A549 (cell line): ENCODE data around the gene RPL21. TPM values are rescaled to one million over a fixed set of nuclear protein-coding genes. Genes with fewer than 3 reads are reported as not detected.

Experiments
- ATAC-seq, 2 experiments: fragments of 200-7000 bp in 1 of 2; fragments of >200 bp in 1 of 2; cut with Nextera tagmentation in 1 of 2; cut with Tn5 transposase in 1 of 2; 3 replicates each; pipeline versions ENCODE4 v1.8.0 to v1.9.1; 2018 to 2020; ENCODE audit warnings: mild to moderate bottlenecking in 1 of 2, moderate library complexity in 1 of 2
- CTCF ChIA-PET: fragments of 300-600 bp; sonication (Branson Sonifier 250); formaldehyde crosslinking; extraction: SDS; loops from one replicate; lab custom pipeline; 2021; ENCODE audit warnings: antibody characterized with exemption, inconsistent platforms; lab: Yijun Ruan, JAX
- POLR2A ChIA-PET: fragments of 350-600 bp; formaldehyde crosslinking; extraction: SDS; loops from one replicate; lab custom pipeline; 2021; ENCODE audit warnings: antibody characterized with exemption, inconsistent platforms; lab: Yijun Ruan, JAX
- DNase-seq, 2 experiments: peaks; one replicate each; pipeline versions ENCODE4 v3.0.0 to v3.0.0-alpha.2; 2011 to 2016; ENCODE audit warnings: low read depth in 1 of 2, low spot score in 1 of 2
- FAIRE-seq: peaks from 2 replicates; lab custom pipeline; 2011; peaks lifted over from hg19 to GRCh38; lab: Jason Lieb, UNC
- H3K27ac ChIP-seq, 2 experiments: fragments of >200 bp; sonication (Bioruptor Twin); formaldehyde crosslinking; 3 replicates each; pipeline ENCODE4 v1.5.1; 2016 to 2017
- H3K4me1 ChIP-seq: fragments of >200 bp; sonication (Bioruptor Twin); formaldehyde crosslinking; 3 replicates; pipeline ENCODE4 v1.6.1; 2016
- H3K4me2 ChIP-seq: fragments of >200 bp; sonication (Bioruptor Twin); formaldehyde crosslinking; 3 replicates; pipeline ENCODE4 v1.6.1; 2016
- H3K4me3 ChIP-seq: fragments of >200 bp; sonication (Bioruptor Twin); formaldehyde crosslinking; 3 replicates; pipeline ENCODE4 v1.5.1; 2016
- H3K9me3 ChIP-seq: fragments of >200 bp; sonication (Bioruptor Twin); formaldehyde crosslinking; 3 replicates; pipeline ENCODE4 v1.6.1; 2016
- BCL3 ChIP-seq: fragments of >200 bp; sonication (Bioruptor Twin); formaldehyde crosslinking; IDR thresholded peaks from 3 replicates; pipeline ENCODE4 v1.6.1; 2016
- CEBPB ChIP-seq, 2 experiments: fragments of >200 bp in 1 of 2; sonication (Bioruptor Twin) in 1 of 2; formaldehyde crosslinking in 1 of 2; IDR thresholded peaks; 2 replicates each; pipeline ENCODE4 v1.6.1; 2012 to 2016
- EHF ChIP-seq: fragments of 250-450 bp; sonication (Bioruptor Pico); IDR thresholded peaks from 2 replicates; pipeline ENCODE4 v1.5.0; 2020; ENCODE audit warnings: mild to moderate bottlenecking
- ELK1 ChIP-seq: fragments of 150-350 bp; IDR thresholded peaks from 2 replicates; pipeline ENCODE4 v1.6.1; 2014; ENCODE audit warnings: low read depth, mild to moderate bottlenecking, low read length
- EP300 ChIP-seq, 2 experiments: fragments of >200 bp; sonication (Bioruptor Twin); formaldehyde crosslinking; IDR thresholded peaks; 2 replicates in 1 of 2; 3 replicates in 1 of 2; pipeline ENCODE4 v1.6.1; 2016 to 2017
- ESRRA ChIP-seq: fragments of 150-350 bp; IDR thresholded peaks from 2 replicates; pipeline ENCODE4 v1.6.1; 2014; ENCODE audit warnings: mild to moderate bottlenecking, low read length, borderline replicate concordance
- FOSL2 ChIP-seq, 2 experiments: fragments of 450-650 bp in 1 of 2; fragments of >200 bp in 1 of 2; sonication (Bioruptor Twin) in 1 of 2; formaldehyde crosslinking; IDR thresholded peaks; 2 replicates each; pipeline versions ENCODE4 v1.5.0 to v1.6.1; 2016 to 2020; ENCODE audit warnings: mild to moderate bottlenecking in 1 of 2, moderate library complexity in 1 of 2
- GATA3 ChIP-seq: IDR thresholded peaks from 2 replicates; pipeline ENCODE4 v1.6.1; 2012; ENCODE audit warnings: borderline replicate concordance
- HDAC2 ChIP-seq: fragments of 200-600 bp; sonication (generic); IDR thresholded peaks from 2 replicates; pipeline ENCODE4 v1.6.1; 2016
- HMGXB4 ChIP-seq: fragments of 250-450 bp; sonication (Bioruptor Pico); IDR thresholded peaks from 2 replicates; pipeline ENCODE4 v1.5.0; 2021; ENCODE audit warnings: mild to moderate bottlenecking, moderate library complexity, borderline replicate concordance
- JUN ChIP-seq, 2 experiments: fragments of >200 bp; sonication (Bioruptor Twin); formaldehyde crosslinking; IDR thresholded peaks; 2 replicates in 1 of 2; 3 replicates in 1 of 2; pipeline ENCODE4 v1.6.1; 2016 to 2017
- MAX ChIP-seq: IDR thresholded peaks from 2 replicates; pipeline ENCODE4 v1.6.1; 2012
- MYC ChIP-seq: IDR thresholded peaks from 2 replicates; pipeline ENCODE4 v1.6.1; 2012; ENCODE audit warnings: mild to moderate bottlenecking, inconsistent platforms, low read length, improper control_type of control experiment, borderline replicate concordance
- NFE2L2 ChIP-seq: fragments of 150-350 bp; conservative IDR thresholded peaks from 2 replicates; pipeline ENCODE4 v1.6.1; 2014; ENCODE audit warnings: low read length
- PHF8 ChIP-seq: fragments of 200-600 bp; sonication (generic); IDR thresholded peaks from 2 replicates; pipeline ENCODE4 v1.6.1; 2016; ENCODE audit warnings: low read depth, mild to moderate bottlenecking, antibody characterized with exemption, moderate library complexity, borderline replicate concordance
- POLR2A ChIP-seq: IDR thresholded peaks from 2 replicates; pipeline ENCODE4 v1.6.1; 2012; ENCODE audit warnings: mild to moderate bottlenecking, low read length
- POLR2AphosphoS2 ChIP-seq: conservative IDR thresholded peaks from 2 replicates; pipeline ENCODE4 v1.6.1; 2012; ENCODE audit warnings: low read length, improper control_type of control experiment, inconsistent platforms
- SMC3 ChIP-seq: fragments of >200 bp; sonication (Bioruptor Twin); formaldehyde crosslinking; IDR thresholded peaks from 3 replicates; pipeline ENCODE4 v1.6.1; 2018; ENCODE audit warnings: inconsistent platforms
- ZNF302 ChIP-seq: fragments of 250-450 bp; sonication (Bioruptor Pico); IDR thresholded peaks from 2 replicates; pipeline ENCODE4 v1.9.0; 2021; ENCODE audit warnings: inconsistent platforms, mild to moderate bottlenecking, moderate library complexity
- WGBS: methylation state at CpG from one replicate; pipeline ENCODE4 v1.1.6; 2017; ENCODE audit errors: missing lambda C conversion rate; 5-methylcytosine and 5-hydroxymethylcytosine counted together
- polyA minus RNA-seq: library from RNA; depleted of rRNA, polyadenylated mRNA; stranded (reverse); fragments of >200 nt; gene quantifications from 2 replicates; pipeline ENCODE4 v1.2.3, GENCODE V29; 2011; rRNA and poly(A)+ RNA removed
- polyA plus RNA-seq, 4 experiments: library from polyadenylated mRNA; depleted of rRNA in 3 of 4; stranded (reverse); fragments of >200 nt; fragmentation: RNase III in 1 of 4; extraction: RNeasy Plus Mini Kit Qiagen cat#74134 plus additional on column Dnase treatment in 1 of 4; gene quantifications; 2 replicates in 3 of 4; 3 replicates in 1 of 4; pipeline ENCODE4 v1.2.3, GENCODE V29; 2011 to 2017
- TF ChIP-seq, protein P1 (sequence below): fragments of 200-600 bp; sonication (generic); IDR thresholded peaks from 2 replicates; pipeline ENCODE4 v1.6.1; 2016; ENCODE audit warnings: antibody characterized with exemption, mild to moderate bottlenecking, moderate library complexity
- TF ChIP-seq, protein P2 (sequence below): fragments of >200 bp; sonication (Bioruptor Twin); formaldehyde crosslinking; IDR thresholded peaks from 3 replicates; pipeline ENCODE4 v1.5.1; 2016

RPL21 gene
- polyA plus RNA-seq (2011; rRNA removed) (1,202 and 1,438 TPM in 2 replicates), polyA plus RNA-seq (2017; fragmentation: RNase III; extraction: RNeasy Plus Mini Kit Qiagen cat#74134 plus additional on column Dnase treatment) (1,367 to 1,538 TPM (median 1,393 TPM) in 3 replicates), polyA minus RNA-seq (53.4 and 53.8 TPM in 2 replicates)
- 447 and 511 TPM in 2 replicates for polyA plus RNA-seq (2012; cell fraction: cytosol; rRNA removed)
- polyA plus RNA-seq (2012; cell fraction: nucleus; rRNA removed) = 97.5 and 150 TPM in 2 replicates

DNA sequence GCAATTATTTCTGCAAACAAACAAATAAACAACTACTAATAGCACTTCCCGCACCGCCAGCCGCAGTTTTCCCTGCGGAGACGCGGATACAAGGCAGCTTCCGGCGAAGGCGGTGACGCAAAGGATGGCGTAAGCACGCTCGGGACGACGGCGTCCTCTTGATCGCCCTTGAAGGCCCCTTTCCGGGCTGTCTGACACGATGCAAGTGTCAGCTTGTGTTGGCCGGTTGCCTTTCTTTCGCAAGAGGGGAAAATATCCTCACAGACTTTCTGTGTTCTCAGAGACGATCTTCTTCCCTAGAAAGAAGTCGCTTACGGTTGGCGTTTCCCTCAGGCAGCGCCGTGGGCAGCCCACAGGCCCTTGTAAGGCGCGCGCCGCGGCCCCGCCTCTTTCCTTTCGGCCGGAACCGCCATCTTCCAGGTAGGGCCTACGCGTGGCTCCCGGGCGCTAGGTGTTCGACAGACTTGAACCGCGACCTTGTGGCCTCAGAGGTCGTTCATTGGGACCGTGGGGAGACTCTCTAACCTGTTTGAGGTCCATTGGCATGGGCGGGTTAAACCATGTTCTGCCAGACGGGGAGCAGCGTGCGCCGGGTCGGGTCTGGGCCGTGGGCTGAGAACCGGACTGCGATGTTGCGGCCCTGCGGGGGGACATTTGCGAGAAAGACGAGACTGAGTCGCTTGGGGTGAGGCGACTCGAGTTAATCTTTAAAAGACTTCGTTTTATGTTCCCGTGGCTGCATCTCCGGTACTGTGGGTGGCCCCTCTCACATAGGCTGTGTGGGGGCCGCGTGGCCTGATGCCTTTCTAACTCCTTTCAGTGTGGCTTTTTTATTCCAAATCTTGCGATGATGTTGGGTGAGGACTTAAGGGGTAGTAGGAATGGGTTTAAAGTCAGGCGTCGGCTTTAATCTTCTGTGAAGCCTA, at the start of gene RPL21:
Gene RPL21 (plus strand): TSS at position 393 of the 926 bp plus-strand sequence. CDS start 2,219 bp downstream, outside the sequence.
- H3K4me3 ChIP-seq = peak within 1 kb of the TSS; percentile 99
- H3K27ac ChIP-seq = peak within 1 kb of the TSS; percentile 97 to 98
- peaks cover 37% of the 10 kb centered on the region; the same call in 2 of the 3 replicates for H3K4me1 ChIP-seq
- FAIRE-seq = peak; percentile 13
- peak; percentile 97 to 98 for ATAC-seq
- H3K4me2 ChIP-seq = peak within 1 kb of the TSS; percentile 88
- CTCF ChIA-PET = interaction anchor here (1.0 kb wide), 2 partner anchors 9 to 271 kb away, joined by 3 read pairs; no protein-coding TSS in a partner anchor
- POLR2A ChIA-PET = interaction anchor here (0.6 to 1.1 kb wide), 8 partner anchors 13 to 680 kb away, joined by 3 to 8 read pairs (median 4); partner anchors contain the start of gene RASL11A
- 0% methylated on average over 29 of the region's 69 CpGs for WGBS
- no peaks in the 10 kb centered on the region for H3K9me3 ChIP-seq
- peak; percentile 66 to 97 for DNase-seq
- TF ChIP-seq HMGXB4 (CRISPR knock-in tag) = peak; percentile 68; the same call in 1 of the 2 replicates
- TF ChIP-seq FOSL2 (IDR thresholded peaks at IDR 0.05) = no peak
- TF ChIP-seq FOSL2 (CRISPR knock-in tag; IDR thresholded peaks at IDR 0.05) = 0 out of 2 replicates have a peak, but pooled peaks have one; percentile 2
- peak; percentile 51 for TF ChIP-seq POLR2A
- TF ChIP-seq MYC = peak; percentile 91; the same call in 1 of the 2 replicates
- TF ChIP-seq ELK1 = no peak
- TF ChIP-seq SMC3 = 0 out of 3 replicates have a peak, but pooled peaks have one; percentile 17
- no peak for TF ChIP-seq HDAC2
- peak; percentile 90; the same call in 2 of the 3 replicates for TF ChIP-seq BCL3
- peak; percentile 89 to 95; a peak in 4 of 5 replicates for TF ChIP-seq JUN (IDR thresholded peaks at IDR 0.05)
- TF ChIP-seq CEBPB (IDR thresholded peaks at IDR 0.05) = peak in 1 of 2 experiments; percentile 15; a peak in 1 of 4 replicates
- peak; percentile 94 for TF ChIP-seq MAX
- TF ChIP-seq NFE2L2 = no peak
- TF ChIP-seq ESRRA = 0 out of 2 replicates have a peak, but pooled peaks have one; percentile 13
- TF ChIP-seq PHF8 = peak; percentile 91

GRCh38 chr13:27201661-27202060, 49.7 kb upstream of the RPL21 start:
- H3K27ac ChIP-seq = no peak overlapping the region
- WGBS = 63% methylated on average over 1 of the region's 1 CpG
- H3K4me2 ChIP-seq = no peak overlapping the region
- POLR2A ChIA-PET = no interaction called here
- DNase-seq = no peak
- H3K9me3 ChIP-seq = 0 out of 3 replicates have a peak, but pooled peaks cover 5% of the 10 kb centered on the region
- CTCF ChIA-PET = no interaction called here
- no peak for ATAC-seq
- H3K4me1 ChIP-seq = no peaks in the 10 kb centered on the region
- FAIRE-seq = no peak
- H3K4me3 ChIP-seq = no peak overlapping the region
- TF ChIP-seq JUN (IDR thresholded peaks at IDR 0.05) (no peak), GATA3 (no peak), ZNF302 (CRISPR knock-in tag) (no peak), POLR2AphosphoS2 (no peak), CEBPB (IDR thresholded peaks at IDR 0.05) (no peak), EP300 (IDR thresholded peaks at IDR 0.05) (no peak), FOSL2 (IDR thresholded peaks at IDR 0.05) (no peak), FOSL2 (CRISPR knock-in tag; IDR thresholded peaks at IDR 0.05) (no peak), EHF (no peak), HDAC2 (no peak)
- TF ChIP-seq, protein P1, sequence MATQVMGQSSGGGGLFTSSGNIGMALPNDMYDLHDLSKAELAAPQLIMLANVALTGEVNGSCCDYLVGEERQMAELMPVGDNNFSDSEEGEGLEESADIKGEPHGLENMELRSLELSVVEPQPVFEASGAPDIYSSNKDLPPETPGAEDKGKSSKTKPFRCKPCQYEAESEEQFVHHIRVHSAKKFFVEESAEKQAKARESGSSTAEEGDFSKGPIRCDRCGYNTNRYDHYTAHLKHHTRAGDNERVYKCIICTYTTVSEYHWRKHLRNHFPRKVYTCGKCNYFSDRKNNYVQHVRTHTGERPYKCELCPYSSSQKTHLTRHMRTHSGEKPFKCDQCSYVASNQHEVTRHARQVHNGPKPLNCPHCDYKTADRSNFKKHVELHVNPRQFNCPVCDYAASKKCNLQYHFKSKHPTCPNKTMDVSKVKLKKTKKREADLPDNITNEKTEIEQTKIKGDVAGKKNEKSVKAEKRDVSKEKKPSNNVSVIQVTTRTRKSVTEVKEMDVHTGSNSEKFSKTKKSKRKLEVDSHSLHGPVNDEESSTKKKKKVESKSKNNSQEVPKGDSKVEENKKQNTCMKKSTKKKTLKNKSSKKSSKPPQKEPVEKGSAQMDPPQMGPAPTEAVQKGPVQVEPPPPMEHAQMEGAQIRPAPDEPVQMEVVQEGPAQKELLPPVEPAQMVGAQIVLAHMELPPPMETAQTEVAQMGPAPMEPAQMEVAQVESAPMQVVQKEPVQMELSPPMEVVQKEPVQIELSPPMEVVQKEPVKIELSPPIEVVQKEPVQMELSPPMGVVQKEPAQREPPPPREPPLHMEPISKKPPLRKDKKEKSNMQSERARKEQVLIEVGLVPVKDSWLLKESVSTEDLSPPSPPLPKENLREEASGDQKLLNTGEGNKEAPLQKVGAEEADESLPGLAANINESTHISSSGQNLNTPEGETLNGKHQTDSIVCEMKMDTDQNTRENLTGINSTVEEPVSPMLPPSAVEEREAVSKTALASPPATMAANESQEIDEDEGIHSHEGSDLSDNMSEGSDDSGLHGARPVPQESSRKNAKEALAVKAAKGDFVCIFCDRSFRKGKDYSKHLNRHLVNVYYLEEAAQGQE = no peak
- TF ChIP-seq, protein P2, sequence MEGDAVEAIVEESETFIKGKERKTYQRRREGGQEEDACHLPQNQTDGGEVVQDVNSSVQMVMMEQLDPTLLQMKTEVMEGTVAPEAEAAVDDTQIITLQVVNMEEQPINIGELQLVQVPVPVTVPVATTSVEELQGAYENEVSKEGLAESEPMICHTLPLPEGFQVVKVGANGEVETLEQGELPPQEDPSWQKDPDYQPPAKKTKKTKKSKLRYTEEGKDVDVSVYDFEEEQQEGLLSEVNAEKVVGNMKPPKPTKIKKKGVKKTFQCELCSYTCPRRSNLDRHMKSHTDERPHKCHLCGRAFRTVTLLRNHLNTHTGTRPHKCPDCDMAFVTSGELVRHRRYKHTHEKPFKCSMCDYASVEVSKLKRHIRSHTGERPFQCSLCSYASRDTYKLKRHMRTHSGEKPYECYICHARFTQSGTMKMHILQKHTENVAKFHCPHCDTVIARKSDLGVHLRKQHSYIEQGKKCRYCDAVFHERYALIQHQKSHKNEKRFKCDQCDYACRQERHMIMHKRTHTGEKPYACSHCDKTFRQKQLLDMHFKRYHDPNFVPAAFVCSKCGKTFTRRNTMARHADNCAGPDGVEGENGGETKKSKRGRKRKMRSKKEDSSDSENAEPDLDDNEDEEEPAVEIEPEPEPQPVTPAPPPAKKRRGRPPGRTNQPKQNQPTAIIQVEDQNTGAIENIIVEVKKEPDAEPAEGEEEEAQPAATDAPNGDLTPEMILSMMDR = no peak
